HCT116 (cell line): Measurements from ENCODE around the gene ALOX15. TPM values are rescaled to one million over a fixed set of nuclear protein-coding genes. Genes with fewer than 3 reads are reported as not detected.

Experiments used
- ATAC-seq: fragments of 200-7000 bp; cut with Tn5 transposase; 2 replicates; pipeline ENCODE4 v1.9.1; 2020; ENCODE audit warnings: mild to moderate bottlenecking, moderate library complexity
- Bru-seq: library from RNA; stranded (reverse); fragments of 400-500 nt; gene quantifications from one replicate; lab custom pipeline; 2021; lab: Mats Ljungman, UMichigan
- BruChase-seq, 2 experiments: library from RNA; stranded (reverse); fragments of 400-500 nt; gene quantifications; one replicate each; lab custom pipeline; 2021; lab: Mats Ljungman, UMichigan
- BruUV-seq: library from RNA; stranded (reverse); fragments of 400-500 nt; replicated peaks from 2 replicates; lab custom pipeline; 2021; lab: Mats Ljungman, UMichigan
- CTCF ChIA-PET: fragments of 300-600 bp; sonication (Branson Sonifier 250); formaldehyde crosslinking; loops from one replicate; lab custom pipeline; 2021; ENCODE audit warnings: antibody characterized with exemption; lab: Charles Lee
- POLR2A ChIA-PET: fragments of 300-600, 350-600 bp; sonication (Branson Sonifier 250); formaldehyde crosslinking; loops from one replicate; lab custom pipeline; 2021; ENCODE audit warnings: antibody characterized with exemption; lab: Charles Lee
- RAD21 ChIA-PET, 2 experiments: fragments of 300-600 bp; sonication (Branson Sonifier 250); formaldehyde crosslinking; loops; one replicate each; lab custom pipeline; 2023; ENCODE audit warnings: low total read pairs in 2 of 2; ENCODE audit not compliant: uncharacterized antibody in 2 of 2, unreplicated experiment in 2 of 2, low non-redundant PET in 1 of 2; lab: Charles Lee
- DNase-seq: peaks from one replicate; pipeline ENCODE4 v3.0.0-alpha.2; 2010; ENCODE audit warnings: low read depth, low spot score
- H2AFZ ChIP-seq: fragments of 200-600 bp; shearing (Covaris generic), sonication (generic); 2 replicates; pipeline ENCODE4 v1.6.1; 2017; ENCODE audit warnings: low read depth, mixed run types, mixed read lengths, antibody characterized with exemption, low read length; ENCODE audit not compliant: poor library complexity, severe bottlenecking
- H3K27ac ChIP-seq: 2 replicates; pipeline ENCODE4 v1.5.1; 2012; ENCODE audit warnings: low read depth, low read length
- H3K27me3 ChIP-seq: fragments of 200-600 bp; sonication (generic); 2 replicates; pipeline ENCODE4 v1.6.1; 2016; ENCODE audit warnings: mixed run types, low read length, mixed read lengths; ENCODE audit not compliant: insufficient read depth
- H3K36me3 ChIP-seq, 2 experiments: fragments of 200-500 bp in 1 of 2; fragments of 200-600 bp in 1 of 2; sonication (Bioruptor generic) in 1 of 2; sonication (generic) in 1 of 2; 2 replicates each; pipeline versions ENCODE4 v1.5.1 to v1.6.1; 2014 to 2016; ENCODE audit warnings: low read length in 2 of 2, inconsistent platforms in 1 of 2, mixed read lengths in 1 of 2, mixed run types in 1 of 2; ENCODE audit not compliant: insufficient read depth in 2 of 2, control insufficient read depth in 1 of 2
- H3K4me1 ChIP-seq, 2 experiments: fragments of 200-600 bp in 1 of 2; sonication (generic) in 1 of 2; 2 replicates each; pipeline versions ENCODE4 v1.5.1 to v1.6.1; 2012 to 2017; ENCODE audit warnings: low read length in 2 of 2, inconsistent platforms in 1 of 2, mild to moderate bottlenecking in 1 of 2, mixed read lengths in 1 of 2, mixed run types in 1 of 2, moderate library complexity in 1 of 2; ENCODE audit not compliant: insufficient read depth in 2 of 2, control insufficient read depth in 1 of 2
- H3K4me2 ChIP-seq: fragments of 200-600 bp; sonication (generic); 2 replicates; pipeline ENCODE4 v1.6.1; 2017; ENCODE audit warnings: mixed run types, low read length, mixed read lengths
- H3K4me3 ChIP-seq, 2 experiments: fragments of 200-600 bp in 1 of 2; sonication (generic) in 1 of 2; replicated peaks in 1 of 2; 2 replicates each; pipeline ENCODE4 v1.5.1; 2011 to 2016; ENCODE audit warnings: low read length in 2 of 2, control low read depth in 1 of 2, low read depth in 1 of 2, mild to moderate bottlenecking in 1 of 2, mixed read lengths in 1 of 2, mixed run types in 1 of 2
- H3K79me2 ChIP-seq: fragments of 200-600 bp; sonication (generic); 2 replicates; pipeline ENCODE4 v1.6.1; 2017; ENCODE audit warnings: mild to moderate bottlenecking, mixed run types, low read length, moderate library complexity, mixed read lengths; ENCODE audit not compliant: insufficient read depth
- H3K9ac ChIP-seq: fragments of 200-600 bp; sonication (generic); 2 replicates; pipeline ENCODE4 v1.6.1; 2016; ENCODE audit warnings: low read length, mixed read lengths
- H3K9me2 ChIP-seq: fragments of 200-600 bp; sonication (generic), shearing (Covaris generic); 2 replicates; pipeline ENCODE4 v1.6.1; 2017; ENCODE audit warnings: mixed run types, mild to moderate bottlenecking, moderate library complexity; ENCODE audit not compliant: insufficient read depth
- H3K9me3 ChIP-seq, 2 experiments: fragments of 200-500 bp in 1 of 2; fragments of 200-600 bp in 1 of 2; sonication (Bioruptor generic) in 1 of 2; sonication (generic) in 1 of 2; 2 replicates each; pipeline ENCODE4 v1.6.1; 2014 to 2017; ENCODE audit warnings: low read length in 2 of 2, mixed read lengths in 2 of 2, inconsistent platforms in 1 of 2, low read depth in 1 of 2, mild to moderate bottlenecking in 1 of 2, mixed run types in 1 of 2, moderate library complexity in 1 of 2; ENCODE audit not compliant: control insufficient read depth in 1 of 2, insufficient read depth in 1 of 2
- H4K20me1 ChIP-seq: fragments of 200-600 bp; sonication (generic), shearing (Covaris generic); 2 replicates; pipeline ENCODE4 v1.6.1; 2017; ENCODE audit warnings: mixed run types, mild to moderate bottlenecking, moderate library complexity; ENCODE audit not compliant: insufficient read depth
- ELF1 ChIP-seq: IDR thresholded peaks from 2 replicates; pipeline ENCODE4 v1.6.1; 2012; ENCODE audit warnings: low read depth, borderline replicate concordance
- EZH2phosphoT487 ChIP-seq: fragments of 200-600 bp; IDR thresholded peaks from 2 replicates; pipeline ENCODE4 v1.6.1; 2018; ENCODE audit warnings: antibody characterized with exemption, borderline replicate concordance
- JUND ChIP-seq: IDR thresholded peaks from 2 replicates; pipeline ENCODE4 v1.6.1; 2012
- SIN3A ChIP-seq: IDR thresholded peaks from 2 replicates; pipeline ENCODE4 v1.6.1; 2012; ENCODE audit warnings: low read depth
- SRF ChIP-seq: IDR thresholded peaks from 2 replicates; pipeline ENCODE4 v1.6.1; 2012; ENCODE audit warnings: low read depth
- ZFX ChIP-seq: fragments of 450-650 bp; IDR thresholded peaks from 2 replicates; pipeline ENCODE4 v1.6.1; 2017
- intact Hi-C: fragments of 100-400 bp; cut with micrococcal nuclease; formaldehyde crosslinking; loops from 2 replicates; pipeline ENCODE4 v1.10.0; 2022
- long read RNA-seq: library from polyadenylated mRNA; unstranded; transcript quantifications from one replicate; pipeline ENCODE4 v2.0.0, GENCODE V29; 2021; ENCODE audit not compliant: unreplicated experiment
- polyA plus RNA-seq: library from polyadenylated mRNA; unstranded; fragments of >200 nt; gene quantifications from 2 replicates; pipeline ENCODE4 v1.2.1, GENCODE V29; 2012; ENCODE audit warnings: missing spikeins
- total RNA-seq: library from RNA; stranded (reverse); gene quantifications from one replicate; pipeline ENCODE4 v1.2.1, GENCODE V29; 2021; ENCODE audit not compliant: unreplicated experiment
- TF ChIP-seq, protein P1 (sequence below): IDR thresholded peaks from 2 replicates; pipeline ENCODE4 v1.6.1; 2011; ENCODE audit warnings: mild to moderate bottlenecking, low read length, moderate library complexity; ENCODE audit not compliant: insufficient replicate concordance; ENCODE audit errors: extremely low read depth
- TF ChIP-seq, protein P2 (sequence below): IDR thresholded peaks from 2 replicates; pipeline ENCODE4 v1.6.1; 2012

ALOX15 gene, protein sequence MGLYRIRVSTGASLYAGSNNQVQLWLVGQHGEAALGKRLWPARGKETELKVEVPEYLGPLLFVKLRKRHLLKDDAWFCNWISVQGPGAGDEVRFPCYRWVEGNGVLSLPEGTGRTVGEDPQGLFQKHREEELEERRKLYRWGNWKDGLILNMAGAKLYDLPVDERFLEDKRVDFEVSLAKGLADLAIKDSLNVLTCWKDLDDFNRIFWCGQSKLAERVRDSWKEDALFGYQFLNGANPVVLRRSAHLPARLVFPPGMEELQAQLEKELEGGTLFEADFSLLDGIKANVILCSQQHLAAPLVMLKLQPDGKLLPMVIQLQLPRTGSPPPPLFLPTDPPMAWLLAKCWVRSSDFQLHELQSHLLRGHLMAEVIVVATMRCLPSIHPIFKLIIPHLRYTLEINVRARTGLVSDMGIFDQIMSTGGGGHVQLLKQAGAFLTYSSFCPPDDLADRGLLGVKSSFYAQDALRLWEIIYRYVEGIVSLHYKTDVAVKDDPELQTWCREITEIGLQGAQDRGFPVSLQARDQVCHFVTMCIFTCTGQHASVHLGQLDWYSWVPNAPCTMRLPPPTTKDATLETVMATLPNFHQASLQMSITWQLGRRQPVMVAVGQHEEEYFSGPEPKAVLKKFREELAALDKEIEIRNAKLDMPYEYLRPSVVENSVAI
- total RNA-seq (0.57 TPM), Bru-seq, nascent RNA (percentile 15 among the genes with signal in this experiment), BruChase-seq, experiment 1, labeled RNA remaining after a 6-hour chase (percentile 35 among the genes with signal in this experiment), BruChase-seq, experiment 2, labeled RNA remaining after a 2-hour chase (percentile 23 among the genes with signal in this experiment)
- polyA plus RNA-seq, result 0.06 and 0.21 TPM in 2 replicates
- long read RNA-seq, partial matches to known transcripts, result 1 of 1 reads
- long read RNA-seq, other reads (novel, unspliced or antisense), result 0 of 1 reads

DNA sequence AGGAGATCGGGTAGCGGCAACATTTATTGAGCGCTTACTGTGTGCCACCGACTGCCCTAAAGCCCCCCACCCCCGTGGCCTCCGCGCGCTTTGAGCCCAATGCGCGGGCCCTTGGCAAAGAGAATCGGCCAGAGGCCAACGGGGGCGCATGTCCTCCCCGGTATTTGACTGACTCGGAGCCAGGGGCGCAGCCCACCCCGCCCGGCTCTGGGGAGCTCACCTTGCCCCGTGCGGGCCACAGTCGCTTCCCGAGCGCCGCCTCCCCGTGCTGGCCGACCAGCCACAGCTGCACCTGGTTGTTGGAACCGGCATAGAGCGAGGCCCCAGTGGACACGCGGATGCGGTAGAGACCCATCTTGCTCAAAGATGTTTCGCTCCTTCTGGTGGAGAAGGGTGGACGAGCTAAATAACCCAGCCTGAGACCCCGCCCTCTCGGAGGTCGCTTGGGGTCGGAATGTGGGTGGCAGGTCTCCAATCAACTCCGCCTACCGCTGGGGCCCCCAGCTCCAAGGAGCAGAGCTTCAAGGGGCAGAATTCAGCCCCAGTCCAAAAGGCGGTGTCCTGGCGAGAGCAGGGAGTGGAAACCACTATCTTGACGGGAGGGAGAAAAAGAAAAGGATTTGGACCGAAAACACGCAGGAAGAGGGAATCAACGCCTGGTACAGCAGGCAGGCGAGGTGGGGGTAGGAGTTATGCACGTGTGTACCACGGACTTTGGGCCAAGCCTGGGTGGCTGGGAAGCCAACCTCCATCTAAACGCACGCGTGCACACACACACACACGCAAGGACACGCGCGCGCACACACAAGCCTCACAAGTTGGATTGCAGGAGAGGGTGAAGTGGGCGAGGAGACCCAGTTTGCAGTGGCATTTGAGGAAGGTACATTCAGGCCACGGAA is at the start of gene ALOX15:
TSS of gene ALOX15 (minus strand) at position 382 of the 899 bp plus-strand sequence. CDS start at position 355, 27 bp downstream.
- no peak within 1 kb of the TSS for H3K4me3 ChIP-seq
- no peaks in the 10 kb centered on the region for H3K9me2 ChIP-seq
- H3K9me3 ChIP-seq, result no peaks in the 10 kb centered on the region
- no peak within 1 kb of the TSS for H3K9ac ChIP-seq
- POLR2A ChIA-PET, result no interaction called here
- no TSS peak for BruUV-seq
- CTCF ChIA-PET, result no interaction called here
- H3K79me2 ChIP-seq, result no peaks in the 10 kb centered on the region
- H2AFZ ChIP-seq, result no peak within 1 kb of the TSS
- no peaks in the 10 kb centered on the region for H3K27me3 ChIP-seq
- DNase-seq (no peak), ATAC-seq (no peak)
- intact Hi-C loops, result no loop called here
- H3K27ac ChIP-seq, result no peak within 1 kb of the TSS
- no peak within 1 kb of the TSS for H3K4me2 ChIP-seq
- RAD21 ChIA-PET, result no interaction called here
- H3K36me3 ChIP-seq, result no peaks in the 10 kb centered on the region
- no peaks in the 10 kb centered on the region for H4K20me1 ChIP-seq
- H3K4me1 ChIP-seq, result peaks cover 3 to 7% of the 10 kb centered on the region in 2 experiments; a peak in 2 of 4 replicates
- TF ChIP-seq JUND (no peak), SIN3A (no peak), ZFX (no peak), ELF1 (no peak), EZH2phosphoT487 (no peak), SRF (no peak)
- TF ChIP-seq, protein P1, sequence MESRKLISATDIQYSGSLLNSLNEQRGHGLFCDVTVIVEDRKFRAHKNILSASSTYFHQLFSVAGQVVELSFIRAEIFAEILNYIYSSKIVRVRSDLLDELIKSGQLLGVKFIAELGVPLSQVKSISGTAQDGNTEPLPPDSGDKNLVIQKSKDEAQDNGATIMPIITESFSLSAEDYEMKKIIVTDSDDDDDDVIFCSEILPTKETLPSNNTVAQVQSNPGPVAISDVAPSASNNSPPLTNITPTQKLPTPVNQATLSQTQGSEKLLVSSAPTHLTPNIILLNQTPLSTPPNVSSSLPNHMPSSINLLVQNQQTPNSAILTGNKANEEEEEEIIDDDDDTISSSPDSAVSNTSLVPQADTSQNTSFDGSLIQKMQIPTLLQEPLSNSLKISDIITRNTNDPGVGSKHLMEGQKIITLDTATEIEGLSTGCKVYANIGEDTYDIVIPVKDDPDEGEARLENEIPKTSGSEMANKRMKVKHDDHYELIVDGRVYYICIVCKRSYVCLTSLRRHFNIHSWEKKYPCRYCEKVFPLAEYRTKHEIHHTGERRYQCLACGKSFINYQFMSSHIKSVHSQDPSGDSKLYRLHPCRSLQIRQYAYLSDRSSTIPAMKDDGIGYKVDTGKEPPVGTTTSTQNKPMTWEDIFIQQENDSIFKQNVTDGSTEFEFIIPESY, result no peak
- TF ChIP-seq, protein P2, sequence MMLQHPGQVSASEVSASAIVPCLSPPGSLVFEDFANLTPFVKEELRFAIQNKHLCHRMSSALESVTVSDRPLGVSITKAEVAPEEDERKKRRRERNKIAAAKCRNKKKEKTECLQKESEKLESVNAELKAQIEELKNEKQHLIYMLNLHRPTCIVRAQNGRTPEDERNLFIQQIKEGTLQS, result no peak
